Stimulated activated CD4-positive, alpha-beta T cell treated with anti-CD3 and anti-CD28 coated beads, Interleukin-2, amount 100 ng/mL, for 24 hours (primary cell): ENCODE measurements around the gene APP.

Experiments used
- DNase-seq, 2 donors: peaks; one replicate each; pipeline ENCODE4 v3.0.0-alpha.2; 2020

APP gene

GRCh38 chr21:26125433-26126167, 45.0 kb downstream of the APP start:
- no peak for DNase-seq

GRCh38 chr21:26124896-26125295, 45.7 kb downstream of the APP start:
- no peak for DNase-seq

GRCh38 chr21:26124421-26124833, 46.1 kb downstream of the APP start:
- DNase-seq: no peak

- DNase-seq: no peak
These were observed 47.6 kb downstream of the APP start for GRCh38 chr21:26123012-26123411.

GRCh38 chr21:26120828-26121227, 49.7 kb downstream of the APP start:
- DNase-seq: no peak

- no peak for DNase-seq
These were observed 50.7 kb downstream of the APP start for GRCh38 chr21:26119906-26120305.

GRCh38 chr21:26118938-26119540, 51.5 kb downstream of the APP start:
- DNase-seq: no peak

GRCh38 chr21:26117972-26118367, 52.6 kb downstream of the APP start:
- no peak for DNase-seq

GRCh38 chr21:26117324-26117971, 53.1 kb downstream of the APP start:
- DNase-seq: no peak

GRCh38 chr21:26116456-26117011, 54.0 kb downstream of the APP start:
- no peak for DNase-seq

- no peak for DNase-seq
These were observed 54.7 kb downstream of the APP start for GRCh38 chr21:26115899-26116298.

- no peak for DNase-seq
These were observed 55.3 kb downstream of the APP start for GRCh38 chr21:26115305-26115704.

- DNase-seq: no peak
These were observed 57.6 kb downstream of the APP start for GRCh38 chr21:26112975-26113374.

- DNase-seq: no peak
These were observed 58.3 kb downstream of the APP start for GRCh38 chr21:26112127-26112742.

GRCh38 chr21:26110715-26111114, 59.9 kb downstream of the APP start:
- no peak for DNase-seq

- no peak for DNase-seq
These were observed 63.1 kb downstream of the APP start for GRCh38 chr21:26107429-26107828.

- no peak for DNase-seq
These were observed 64.0 kb downstream of the APP start for GRCh38 chr21:26106562-26106961.

GRCh38 chr21:26105819-26106218, 64.8 kb downstream of the APP start:
- DNase-seq: no peak

- no peak for DNase-seq
These were observed 70.0 kb downstream of the APP start for GRCh38 chr21:26100573-26100972.

- no peak for DNase-seq
These were observed 70.9 kb downstream of the APP start for GRCh38 chr21:26099610-26100219.

- DNase-seq: no peak
These were observed 71.7 kb downstream of the APP start for GRCh38 chr21:26098772-26099397.

- no peak for DNase-seq
These were observed 73.1 kb downstream of the APP start for GRCh38 chr21:26097475-26097874.
